Neural progenitor cell (in vitro differentiated cells): ENCODE measurements around the gene OR6A2.

Source experiments
- CTCF ChIP-seq: fragments of 200-600 bp; sonication (generic); IDR thresholded peaks from 2 replicates; pipeline ENCODE4 v1.5.1; 2017; ENCODE audit warnings: antibody characterized with exemption, mild to moderate bottlenecking
- EZH2phosphoT487 ChIP-seq: fragments of 200-600 bp; sonication (generic); IDR thresholded peaks from 2 replicates; pipeline ENCODE4 v1.6.1; 2017; ENCODE audit warnings: antibody characterized with exemption

GRCh38 chr11:6742260-6742659 lies 57.2 kb downstream of the OR6A2 start:
- TF ChIP-seq CTCF (no peak), EZH2phosphoT487 (no peak)
